Measurements from ENCODE around the gene COX5A.

Gene COX5A

DNA sequence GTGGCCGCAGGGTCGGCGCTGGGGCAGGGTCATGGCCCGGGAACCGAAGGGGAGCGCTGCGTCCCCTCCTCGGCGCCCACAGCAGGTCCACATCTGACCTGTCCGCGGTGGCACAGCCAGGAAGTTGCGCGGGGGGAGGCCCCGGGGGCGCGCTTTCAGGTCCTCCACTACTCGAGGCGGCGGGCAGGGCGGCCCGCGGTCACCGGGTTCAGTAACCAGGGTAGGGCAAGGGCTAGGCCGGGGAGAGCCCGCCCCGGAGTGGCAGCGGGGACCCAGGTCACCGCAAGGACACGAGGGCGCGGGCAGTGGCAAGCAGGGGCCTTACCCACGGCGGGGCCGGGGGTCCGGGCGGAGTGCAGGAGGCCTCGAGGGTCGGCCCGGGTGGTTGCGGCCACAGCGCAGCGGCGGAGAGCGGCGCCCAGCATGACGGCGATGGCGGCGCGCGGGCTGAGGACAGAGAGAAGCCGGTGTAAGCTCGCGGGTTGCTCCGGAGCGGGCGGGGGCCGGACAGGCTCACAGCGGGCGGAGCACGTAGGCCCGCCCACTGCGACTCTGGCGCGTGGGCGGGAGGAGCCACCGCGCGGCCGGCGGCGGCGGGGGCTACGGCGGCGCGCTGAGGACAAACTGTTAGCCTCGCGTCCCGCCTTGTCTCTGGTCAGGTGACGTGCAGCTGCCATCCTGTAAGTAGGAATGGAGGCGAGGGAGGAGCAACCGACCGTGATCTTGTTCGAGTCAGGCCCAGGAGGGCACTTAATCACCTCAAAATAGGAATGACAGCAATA, at the start of gene COX5A:
TSS of gene COX5A (minus strand) at position 484 of the 782 bp plus-strand sequence. CDS start at position 425, 59 bp downstream.
- peak; percentile 67 to 85 (median 70) for DNase-seq (ENCODE audit: low read depth in 2 of 3, low spot score in 2 of 3)

DNA sequence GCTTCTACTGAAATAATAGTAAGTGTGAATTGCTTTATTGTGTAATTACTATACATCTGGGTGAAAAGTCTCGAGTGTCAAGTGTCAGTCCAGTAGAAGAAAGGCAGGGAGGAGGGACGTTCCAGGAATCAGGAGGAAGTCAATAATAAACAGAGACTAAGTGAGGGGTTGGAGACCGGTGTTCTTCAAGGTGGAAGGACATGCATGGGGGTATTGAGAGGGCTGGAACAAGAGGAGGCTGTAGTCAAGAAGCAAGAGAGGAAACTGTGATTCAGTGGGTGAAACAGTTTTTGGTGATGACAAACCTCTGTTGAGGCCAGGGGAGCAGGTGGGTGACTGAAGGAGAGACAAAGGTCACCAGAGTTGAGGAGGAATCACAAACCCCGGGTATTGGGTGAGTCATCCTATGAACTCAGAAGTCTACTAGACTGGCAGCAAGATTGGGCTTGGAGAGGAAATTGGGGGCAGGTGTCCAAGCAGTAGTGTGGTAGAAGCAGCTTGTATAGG, 45.9 kb upstream of the COX5A start:
- peak in 2 of 3 experiments; percentile 37 to 41 for DNase-seq (ENCODE audit: low read depth in 2 of 3, low spot score in 2 of 3)

DNA sequence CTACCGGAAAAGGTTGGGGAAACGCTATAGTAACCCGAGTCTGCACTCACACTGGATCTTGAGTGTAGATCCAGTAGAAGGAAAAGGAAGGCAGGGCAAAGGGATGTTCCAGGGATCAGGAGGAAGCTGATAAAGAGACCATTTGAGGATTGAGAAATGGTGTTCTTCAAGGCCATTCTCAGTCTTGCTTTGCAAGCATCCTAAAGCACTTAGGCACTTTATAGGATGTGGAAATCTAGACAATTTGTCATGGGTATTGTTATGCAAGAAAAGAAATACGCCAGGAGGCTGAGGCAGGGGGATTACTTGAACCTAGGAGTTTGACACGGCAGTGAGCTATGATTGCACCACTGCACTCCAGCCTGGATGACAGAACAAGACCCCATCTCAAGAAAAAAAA, 44.3 kb upstream of the COX5A start:
- DNase-seq (ENCODE audit: low read depth in 2 of 3, low spot score in 2 of 3), result no peak

DNA sequence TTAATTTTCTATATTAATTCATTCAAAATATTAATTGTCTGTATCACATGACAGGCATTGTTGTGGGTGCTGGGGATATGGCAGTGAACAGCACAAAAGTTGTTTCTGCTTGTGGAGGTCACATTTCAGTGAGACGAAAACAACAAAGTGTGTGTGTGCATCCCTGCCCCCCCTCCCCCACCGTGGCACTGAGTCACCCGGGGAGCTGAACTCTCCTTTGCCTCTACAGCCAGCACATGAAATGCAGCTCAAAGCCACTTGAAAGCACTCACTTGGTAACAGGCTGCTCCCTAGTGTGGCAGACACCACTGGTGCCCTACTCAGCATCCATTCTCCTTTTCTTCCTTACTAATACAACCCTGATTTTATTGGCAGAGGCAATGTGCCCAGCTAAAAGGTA, 40.6 kb upstream of the COX5A start:
- DNase-seq (ENCODE audit: low read depth in 2 of 3, low spot score in 2 of 3), result no peak

DNA sequence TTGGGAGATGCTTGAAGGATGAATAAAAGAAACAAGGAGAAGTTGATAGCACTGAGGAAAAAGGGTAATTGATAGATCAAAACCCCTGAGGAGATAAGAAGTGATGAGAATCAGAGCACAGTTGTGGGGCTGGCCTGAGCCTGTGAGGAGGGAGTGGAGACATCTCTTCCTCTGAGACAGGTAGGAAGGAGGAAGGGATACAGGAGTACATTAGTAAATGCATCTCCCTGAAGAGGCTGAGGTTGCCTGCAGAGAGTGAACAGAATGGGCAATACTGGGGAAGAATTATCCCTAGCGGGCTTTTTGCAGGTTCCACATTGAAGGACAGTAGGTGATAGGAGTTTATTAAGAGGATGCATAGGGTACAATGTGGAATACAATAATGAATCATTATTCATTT, 40.2 kb upstream of the COX5A start:
- no peak for DNase-seq (ENCODE audit: low read depth in 2 of 3, low spot score in 2 of 3)

DNA sequence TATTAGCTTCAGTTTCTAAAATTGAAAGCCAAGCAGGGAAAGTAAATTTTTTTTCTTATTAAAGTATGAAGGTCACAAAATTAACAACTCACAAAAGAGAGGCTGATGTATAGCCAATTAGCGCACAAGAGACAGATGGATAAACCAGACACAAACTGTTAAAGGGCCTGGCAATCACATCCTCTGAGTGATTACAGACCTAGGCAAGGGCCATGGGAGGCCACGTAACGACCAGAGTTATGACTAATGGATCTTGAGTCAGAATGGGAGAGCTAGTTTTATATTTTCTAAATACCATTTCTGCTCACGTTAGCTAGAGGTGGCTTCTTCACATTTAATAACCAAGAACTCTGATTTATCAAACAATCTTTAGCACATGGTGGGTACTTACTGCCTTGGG, 39.7 kb upstream of the COX5A start:
- no peak for DNase-seq (ENCODE audit: low read depth in 2 of 3, low spot score in 2 of 3)

DNA sequence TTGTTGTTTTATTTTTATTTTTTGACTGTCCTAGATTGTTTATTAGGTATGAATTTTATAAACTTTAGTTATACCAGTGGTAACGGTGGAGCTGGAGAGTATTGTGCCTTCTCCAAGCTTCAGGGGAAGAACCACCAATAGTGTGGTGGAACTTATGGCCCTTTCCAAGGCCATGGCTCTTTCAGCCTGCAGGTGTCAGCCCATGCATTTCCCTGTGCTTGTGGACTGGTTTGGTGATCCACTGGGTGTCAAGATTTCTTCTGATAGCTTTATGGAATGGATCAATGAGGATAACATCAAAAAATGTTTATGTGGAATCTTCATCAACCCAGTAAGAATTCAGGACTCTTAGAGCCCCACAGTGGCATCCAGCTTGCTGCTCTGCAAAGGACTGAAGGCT, 38.3 kb upstream of the COX5A start:
- no peak for DNase-seq (ENCODE audit: low read depth in 2 of 3, low spot score in 2 of 3)

DNA sequence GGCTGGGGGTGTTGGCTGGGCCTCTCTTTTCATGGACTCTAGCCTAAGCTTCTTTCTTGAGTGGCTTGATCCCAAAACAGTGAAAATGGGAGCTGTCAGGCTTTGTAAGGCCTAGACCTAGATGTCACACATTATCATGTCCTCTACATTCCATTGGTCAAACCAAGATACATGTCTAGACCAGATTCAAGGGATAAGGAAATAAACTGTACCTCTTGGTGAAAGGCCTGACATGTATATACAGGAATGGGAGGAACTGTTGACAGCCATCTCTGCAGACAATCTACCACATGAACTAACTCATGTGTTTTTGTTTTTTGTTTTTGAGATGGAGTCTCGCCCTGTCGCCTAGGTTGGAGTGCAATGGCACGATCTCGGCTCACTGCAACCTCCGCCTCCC, 29.8 kb upstream of the COX5A start:
- no peak for DNase-seq (ENCODE audit: low read depth in 2 of 3, low spot score in 2 of 3)

DNA sequence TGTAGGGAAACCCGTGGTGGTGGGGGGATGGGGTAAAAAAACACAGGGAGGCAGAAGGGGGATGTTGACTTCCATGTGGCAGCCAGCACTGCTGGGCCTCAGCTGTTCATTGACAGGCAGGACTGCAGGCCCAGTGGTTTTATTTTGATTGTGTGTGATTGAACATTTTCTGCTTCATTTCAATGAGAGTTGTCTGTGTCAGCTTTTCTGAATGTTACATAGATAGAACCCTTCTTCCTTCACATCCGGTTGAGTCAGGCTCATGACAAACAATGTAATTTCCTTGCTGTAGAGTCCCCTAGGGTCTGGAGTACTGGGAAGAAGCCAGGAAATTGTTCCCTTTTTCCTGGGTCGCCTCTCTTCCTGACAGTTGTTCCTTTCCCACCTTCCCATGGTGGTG, 26.9 kb upstream of the COX5A start:
- no peak for DNase-seq (ENCODE audit: low read depth in 2 of 3, low spot score in 2 of 3)

DNA sequence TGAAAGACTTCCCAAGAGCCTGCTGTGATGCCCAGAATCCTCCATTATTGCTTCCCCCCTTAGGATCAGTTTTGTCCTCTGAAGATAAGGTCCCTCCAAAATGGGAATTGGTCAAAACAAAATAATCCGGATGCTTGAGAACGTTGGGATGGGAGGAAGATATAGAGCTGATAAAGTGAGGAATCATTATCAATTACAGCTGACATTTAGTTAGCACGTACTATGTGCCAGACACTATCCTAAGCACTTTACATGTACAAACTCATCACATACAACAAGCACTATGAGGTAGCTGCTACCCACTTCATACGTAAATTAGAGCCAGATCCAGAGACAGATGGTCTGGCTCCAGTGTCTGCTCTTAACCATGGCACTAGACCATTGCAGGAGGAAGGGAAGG, 25.3 kb upstream of the COX5A start:
- no peak for DNase-seq (ENCODE audit: low read depth in 2 of 3, low spot score in 2 of 3)

DNA sequence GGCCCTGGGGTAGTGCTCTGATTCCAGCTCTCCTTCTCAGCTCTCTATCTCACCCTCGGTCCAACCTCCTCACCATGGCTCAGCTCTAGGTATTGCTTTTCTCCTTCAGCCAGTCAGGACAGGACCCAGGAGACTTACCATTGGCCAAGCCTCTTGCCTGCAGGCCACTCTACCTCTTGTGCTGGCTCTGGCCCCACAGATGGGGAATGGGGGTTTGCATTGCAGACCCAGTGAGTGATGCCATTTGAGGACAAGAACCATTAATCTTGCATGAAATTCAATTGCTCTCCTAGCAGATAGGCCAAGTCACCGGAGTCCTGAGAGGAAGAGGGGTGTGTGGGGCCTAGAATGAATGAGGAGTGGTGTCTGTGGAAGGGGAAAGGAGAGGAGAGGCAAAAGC, 24.8 kb upstream of the COX5A start:
- DNase-seq (ENCODE audit: low read depth in 2 of 3, low spot score in 2 of 3), result no peak

DNA sequence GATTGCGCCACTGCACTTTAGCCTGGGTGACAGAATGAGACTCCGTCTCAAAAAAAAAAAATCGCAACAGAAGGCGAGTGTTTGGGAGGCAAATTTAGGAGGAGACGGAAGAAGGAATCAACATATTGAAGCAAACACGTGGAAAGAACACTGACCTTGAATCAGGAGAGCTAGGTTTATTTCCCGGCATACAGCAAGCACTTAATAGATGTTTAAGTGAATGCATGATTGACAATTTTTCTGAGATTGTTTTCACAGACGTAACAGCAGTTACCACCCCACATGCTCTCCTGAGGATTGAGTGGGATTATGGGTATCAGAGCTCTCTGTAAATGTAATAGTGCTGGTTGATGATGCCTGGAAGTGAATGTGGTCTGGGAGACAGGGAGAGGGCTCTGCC, 24.3 kb upstream of the COX5A start:
- DNase-seq (ENCODE audit: low read depth in 2 of 3, low spot score in 2 of 3), result no peak

DNA sequence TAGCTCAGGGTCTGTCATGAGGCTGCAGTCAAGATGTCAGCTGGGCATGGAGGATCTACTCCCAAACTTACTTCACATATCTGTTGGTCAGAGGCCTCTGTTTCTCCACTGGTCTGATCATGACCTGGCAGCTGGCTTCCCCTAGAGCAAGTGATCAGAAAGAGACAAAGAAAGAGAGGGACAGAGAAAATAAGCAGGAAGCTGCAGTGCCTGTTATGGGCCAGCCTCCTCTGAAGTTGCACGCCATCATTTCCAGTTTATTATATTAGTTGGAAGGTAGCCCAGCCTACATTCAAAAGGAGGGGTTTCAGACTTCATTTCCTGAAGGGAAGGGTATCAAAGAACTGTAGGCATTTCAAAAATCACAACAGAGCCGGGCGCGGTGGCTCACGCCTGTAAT, 23.7 kb upstream of the COX5A start:
- DNase-seq (ENCODE audit: low read depth in 2 of 3, low spot score in 2 of 3), result no peak

DNA sequence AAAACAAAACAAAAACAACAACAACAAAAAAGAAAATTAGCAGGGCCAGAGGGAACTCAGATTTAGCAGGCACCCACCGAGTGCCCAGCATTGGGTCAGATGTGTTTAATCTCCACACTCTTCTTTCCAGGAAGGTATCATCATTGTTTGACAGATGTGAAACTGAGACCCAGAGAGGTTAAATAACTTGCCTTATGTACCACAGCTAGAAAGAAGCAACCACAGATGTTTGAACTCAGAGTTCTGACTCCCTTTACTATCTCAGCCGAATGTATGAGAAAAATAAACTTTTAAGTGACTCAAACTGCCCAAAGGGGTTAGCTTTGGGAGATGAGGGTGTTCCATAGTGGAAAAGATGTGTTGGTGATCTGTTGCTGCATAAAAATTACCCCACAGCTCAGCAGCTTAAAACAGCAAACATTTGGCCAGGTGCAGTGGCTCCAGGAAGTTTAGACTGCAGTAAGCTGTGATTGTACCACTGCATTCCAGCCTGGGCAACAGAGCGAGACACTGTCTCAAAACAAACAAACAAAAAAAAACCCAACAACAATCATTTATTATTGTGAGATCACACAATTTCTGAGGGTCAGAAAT, 23.2 kb upstream of the COX5A start:
- DNase-seq (ENCODE audit: low read depth in 2 of 3, low spot score in 2 of 3), result no peak

DNA sequence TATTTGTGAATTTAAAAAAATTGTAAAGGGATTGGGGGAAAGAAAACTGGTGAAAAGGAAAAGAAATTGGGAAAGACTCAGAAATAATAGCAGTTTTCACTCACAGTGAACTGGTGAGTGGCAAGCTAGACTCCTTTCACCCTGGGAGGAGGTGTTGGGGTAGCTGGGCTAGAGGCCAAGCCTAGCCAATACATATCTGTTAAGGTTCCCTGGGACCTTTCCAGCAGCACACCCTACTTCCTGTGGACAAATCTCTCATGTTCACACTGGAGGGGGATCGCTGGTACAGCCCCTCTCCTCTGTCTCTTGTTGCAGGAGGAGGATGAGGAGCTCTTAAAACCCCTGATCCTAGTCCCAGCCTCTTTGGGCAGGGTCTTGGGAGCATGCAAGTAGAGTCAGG, 22.4 kb upstream of the COX5A start:
- DNase-seq (ENCODE audit: low read depth in 2 of 3, low spot score in 2 of 3), result no peak

DNA sequence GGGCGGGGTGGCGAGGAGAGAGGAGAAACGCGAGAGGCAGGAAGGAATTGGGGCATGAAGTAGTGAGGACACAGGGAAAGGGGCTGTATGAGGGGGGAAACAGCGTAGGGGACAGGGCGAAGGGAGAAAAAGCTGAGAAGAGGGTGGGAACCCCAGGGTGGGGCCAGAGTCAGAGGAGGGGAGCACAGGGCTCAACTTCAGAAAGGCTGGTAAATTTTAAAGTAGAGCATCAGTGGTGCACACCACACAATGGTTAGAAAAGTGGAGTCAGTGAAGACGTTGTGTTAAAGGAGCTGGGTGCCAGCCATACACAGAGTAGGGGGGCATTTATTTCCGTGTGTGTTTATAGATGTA, 21.7 kb upstream of the COX5A start:
- no peak for DNase-seq (ENCODE audit: low read depth in 2 of 3, low spot score in 2 of 3)

DNA sequence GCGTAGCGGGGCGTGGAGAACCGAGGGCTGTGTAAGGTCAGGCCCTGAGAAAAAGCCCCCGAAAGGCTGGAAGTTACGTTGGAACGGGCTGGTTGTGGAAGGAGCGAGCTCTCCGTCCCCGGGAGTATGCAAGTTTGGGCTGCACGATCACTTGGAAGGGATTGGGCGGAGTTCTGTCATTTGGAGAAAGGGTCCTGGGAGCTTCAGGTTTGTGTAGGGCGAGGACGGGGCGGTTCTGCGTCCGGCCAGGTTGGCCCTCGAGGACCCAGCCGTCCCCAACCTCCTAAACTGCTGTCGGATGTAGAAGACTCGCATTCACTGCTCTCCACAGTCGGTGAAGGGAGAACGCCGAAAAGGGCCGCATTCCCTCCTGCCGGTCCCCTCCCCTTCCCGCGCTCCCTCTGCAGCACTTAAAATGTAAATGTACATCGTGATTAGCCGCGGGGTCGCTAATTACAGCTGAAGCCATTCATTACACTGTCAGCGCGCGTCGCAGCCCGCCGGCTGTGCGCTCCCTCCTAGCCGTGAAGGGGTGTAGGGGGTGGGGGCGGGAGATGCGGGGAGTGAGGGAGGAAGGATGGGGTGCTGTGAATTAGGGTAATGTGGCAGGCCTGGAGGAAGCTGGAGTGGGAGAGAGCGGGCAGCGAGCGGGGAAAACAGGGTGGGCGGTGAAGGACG, 21.2 kb upstream of the COX5A start:
- no peak for DNase-seq (ENCODE audit: low read depth in 2 of 3, low spot score in 2 of 3)

DNA sequence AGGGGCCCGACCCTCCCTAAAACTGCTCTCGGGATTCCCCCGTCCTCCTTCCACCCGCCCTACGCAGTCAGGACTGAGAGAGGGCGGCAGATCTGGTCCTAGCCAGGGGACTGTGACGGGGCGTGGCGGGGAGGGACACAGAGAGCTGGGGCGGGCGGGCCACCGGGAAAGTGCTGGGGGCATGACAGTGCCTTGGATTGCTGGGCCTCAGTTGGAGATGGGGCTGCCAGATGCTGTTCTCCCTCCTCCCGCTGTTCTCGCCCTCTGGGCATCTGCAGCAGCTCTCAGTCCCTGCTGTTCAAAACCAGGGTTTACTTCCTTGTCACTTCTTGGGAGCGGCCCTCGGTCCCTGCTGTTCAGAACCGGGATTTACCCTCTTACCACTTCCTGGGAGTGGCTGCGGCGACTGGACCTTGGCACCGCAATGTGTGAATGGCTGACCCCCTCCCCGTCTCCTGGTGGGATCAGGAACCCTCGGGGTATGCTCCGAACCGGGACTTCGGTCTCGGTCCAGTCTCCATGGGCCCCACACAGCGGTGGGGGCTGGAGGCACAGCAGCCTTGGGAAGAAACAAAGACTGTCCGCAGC, 20.5 kb upstream of the COX5A start:
- DNase-seq (ENCODE audit: low read depth in 2 of 3, low spot score in 2 of 3), result no peak

DNA sequence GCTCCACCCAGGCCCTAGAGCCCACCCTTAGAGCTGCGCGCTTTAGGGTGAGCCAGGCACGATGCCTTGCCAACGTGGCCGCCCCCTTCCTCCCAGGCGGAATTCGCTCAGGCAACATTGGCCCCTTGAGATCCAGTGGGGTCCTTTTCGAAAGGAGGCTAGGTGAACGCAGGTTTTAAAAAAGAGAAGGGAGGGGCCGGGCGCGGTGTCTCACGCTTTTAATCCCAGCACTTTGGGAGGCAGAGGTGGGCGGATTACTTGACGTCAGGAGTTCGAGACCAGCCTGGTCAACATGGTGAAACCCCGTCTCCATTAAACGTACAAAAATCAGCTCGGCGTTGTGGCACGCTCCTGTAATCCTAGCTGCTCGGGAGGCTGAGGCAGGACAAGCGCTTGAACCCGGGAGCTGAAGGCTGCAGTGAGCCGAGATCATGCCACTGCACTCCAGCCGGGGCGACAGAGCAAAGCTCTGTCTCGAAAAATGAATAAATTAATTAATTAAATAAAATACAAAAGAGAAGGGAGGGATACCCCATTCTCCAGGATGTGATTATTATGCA, 19.7 kb upstream of the COX5A start:
- no peak for DNase-seq (ENCODE audit: low read depth in 2 of 3, low spot score in 2 of 3)

DNA sequence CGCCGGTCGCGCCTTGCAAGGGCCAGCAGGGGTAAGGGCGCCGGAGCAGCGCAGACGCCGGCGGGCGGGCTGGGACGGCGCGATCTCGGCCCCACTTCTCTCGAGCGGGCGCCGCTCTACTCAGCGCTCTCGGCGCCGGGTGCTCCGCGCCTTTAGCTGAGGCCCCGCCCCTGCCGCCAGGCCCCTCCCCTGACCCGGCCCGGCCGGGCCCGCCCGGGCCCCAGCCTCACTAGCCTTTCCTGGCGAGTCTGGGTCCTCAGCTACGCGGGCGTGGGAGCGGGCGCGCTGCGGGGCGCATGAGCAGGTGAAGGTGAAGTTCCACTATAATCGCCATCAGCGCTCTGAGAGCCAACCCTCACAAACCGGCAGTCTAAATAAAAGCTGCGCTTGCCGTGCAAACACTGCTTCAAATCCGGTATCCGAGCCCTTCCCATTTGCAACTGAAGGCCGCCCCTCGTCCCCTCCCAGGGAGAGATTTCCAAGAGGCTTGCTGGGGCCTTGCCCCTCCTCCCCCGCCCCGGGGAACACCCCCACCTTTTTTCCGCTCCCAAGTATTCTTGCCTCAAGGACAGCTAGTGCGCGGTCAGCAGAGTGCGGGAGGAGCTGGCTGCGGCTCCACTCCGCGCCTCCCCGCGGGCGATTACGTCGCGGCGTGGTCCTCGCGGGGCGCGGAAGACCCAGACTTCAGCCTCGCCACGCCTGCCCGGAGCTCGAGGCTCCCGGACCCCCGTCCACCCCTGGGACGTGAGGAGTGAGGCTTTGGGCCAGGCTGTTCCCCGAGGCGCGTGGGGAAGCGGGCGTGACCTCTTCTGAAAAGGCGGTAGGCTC, 19.0 kb upstream of the COX5A start, which contains the start of gene RPP25:
TSS of gene RPP25 (minus strand) at position 125 of the 828 bp plus-strand sequence. CDS start 189 bp downstream, outside the sequence.
- DNase-seq (ENCODE audit: low read depth in 2 of 3, low spot score in 2 of 3), result peak in 2 of 3 experiments; percentile 55 to 60

All from activated CD8-positive, alpha-beta memory T cell treated with anti-CD3 and anti-CD28 coated beads for 48 hours (primary cell).